Naive thymus-derived CD4-positive, alpha-beta T cell (primary cell): ENCODE data around the gene FFAR4. TPM values are rescaled to one million over a fixed set of nuclear protein-coding genes. Genes with fewer than 3 reads are reported as not detected.

Experiments
- ATAC-seq: fragments of 150-1000 bp; cut with Tn5 transposase; 2 replicates; pipeline ENCODE4 v1.10.0; 2021; ENCODE audit warnings: mild to moderate bottlenecking, moderate library complexity
- CTCF ChIA-PET: fragments of 350-600 bp; sonication (Branson Sonifier 250); formaldehyde crosslinking; loops from one replicate; lab custom pipeline; 2021; ENCODE audit warnings: antibody characterized with exemption; lab: Charles Lee
- POLR2A ChIA-PET: fragments of 350-600 bp; sonication (Branson Sonifier 250); formaldehyde crosslinking; loops from one replicate; lab custom pipeline; 2021; ENCODE audit warnings: antibody characterized with exemption, inconsistent platforms; lab: Charles Lee
- DNase-seq, 9 donors: peaks; one replicate each; pipeline versions ENCODE4 v3.0.0 to v3.0.0-alpha.2; 2020 to 2022; ENCODE audit warnings: mixed read lengths in 1 of 9
- H3K27ac ChIP-seq: one replicate; pipeline ENCODE4 v1.7.0; 2013; ENCODE audit warnings: mild to moderate bottlenecking, low read depth, low read length, moderate library complexity
- H3K27me3 ChIP-seq, 2 donors: one replicate each; pipeline ENCODE4 v1.7.0; 2013; ENCODE audit warnings: low read length in 2 of 2, mild to moderate bottlenecking in 2 of 2, moderate library complexity in 2 of 2; ENCODE audit not compliant: control insufficient read depth in 2 of 2, insufficient read depth in 2 of 2
- H3K36me3 ChIP-seq, 3 experiments: 1 replicate in 2 of 3; 2 replicates in 1 of 3; pipeline ENCODE4 v1.7.0; 2013; ENCODE audit warnings: low read length in 3 of 3, mild to moderate bottlenecking in 3 of 3, moderate library complexity in 1 of 3; ENCODE audit not compliant: insufficient read depth in 3 of 3, control insufficient read depth in 2 of 3
- H3K4me1 ChIP-seq, 2 donors: one replicate each; pipeline ENCODE4 v1.7.0; 2013; ENCODE audit warnings: low read length in 2 of 2, mild to moderate bottlenecking in 2 of 2, moderate library complexity in 1 of 2; ENCODE audit not compliant: control insufficient read depth in 2 of 2, insufficient read depth in 2 of 2
- H3K4me3 ChIP-seq: 2 replicates; pipeline ENCODE4 v1.7.0; 2013; ENCODE audit warnings: mild to moderate bottlenecking, low read length
- H3K9me3 ChIP-seq, 3 experiments: 1 replicate in 2 of 3; 2 replicates in 1 of 3; pipeline ENCODE4 v1.7.0; 2013; ENCODE audit warnings: low read length in 3 of 3; ENCODE audit not compliant: control insufficient read depth in 2 of 3
- H3K27ac Mint-ChIP-seq, 9 donors: one replicate each; pipeline ENCODE4 v1.8.0; 2020 to 2022; ENCODE audit warnings: mixed read lengths in 9 of 9, mild to moderate bottlenecking in 8 of 9, moderate library complexity in 5 of 9, inconsistent platforms in 2 of 9
- H3K27me3 Mint-ChIP-seq, 5 donors: one replicate each; pipeline ENCODE4 v1.8.0; 2021 to 2022; ENCODE audit warnings: mixed read lengths in 5 of 5, mild to moderate bottlenecking in 1 of 5
- H3K36me3 Mint-ChIP-seq, 5 donors: one replicate each; pipeline ENCODE4 v1.8.0; 2020 to 2022; ENCODE audit warnings: mixed read lengths in 5 of 5, mild to moderate bottlenecking in 3 of 5, inconsistent platforms in 1 of 5
- H3K4me1 Mint-ChIP-seq, 7 donors: one replicate each; pipeline ENCODE4 v1.8.0; 2020 to 2022; ENCODE audit warnings: mixed read lengths in 7 of 7, mild to moderate bottlenecking in 3 of 7, inconsistent platforms in 1 of 7
- H3K4me3 Mint-ChIP-seq, 10 donors: one replicate each; pipeline ENCODE4 v1.8.0; 2020 to 2022; ENCODE audit warnings: mild to moderate bottlenecking in 10 of 10, mixed read lengths in 10 of 10, moderate library complexity in 6 of 10, inconsistent platforms in 2 of 10
- H3K9me3 Mint-ChIP-seq, 11 donors: one replicate each; pipeline ENCODE4 v1.8.0; 2020 to 2022; ENCODE audit warnings: mixed read lengths in 11 of 11, mild to moderate bottlenecking in 4 of 11, inconsistent platforms in 1 of 11, moderate library complexity in 1 of 11
- intact Hi-C, 2 donors: fragments of 100-400 bp; cut with micrococcal nuclease; formaldehyde crosslinking; loops; one replicate each; pipeline ENCODE4 v1.15.1; 2023
- polyA plus RNA-seq, 2 donors: library from polyadenylated mRNA; unstranded; fragments of 300-500 nt; fragmentation: Illumina TruSeq; gene quantifications; one replicate each; pipeline ENCODE4 v1.2.3, GENCODE V29; 2021
- total RNA-seq, 6 experiments: library from RNA in 5 of 6; stranded (reverse) in 5 of 6; gene quantifications; 1 replicate in 5 of 6; 2 replicates in 1 of 6; pipeline ENCODE4 v1.2.3 and lab custom pipeline; 2021 to 2026

The FFAR4 gene
- total and polyA plus RNA-seq, 7 experiments from 2014 or later, result not detected

GRCh38 chr10:93614101-93614825 is 47.8 kb downstream of the FFAR4 start:
- Mint-ChIP-seq H3K36me3 (no peaks in the 10 kb centered on the region), H3K4me3 (no peak overlapping the region), H3K27ac (no peak overlapping the region), H3K27me3 (peaks cover 0 to 9% (median 3%) of the 10 kb centered on the region in 5 donors), H3K4me1 (peaks cover 0 to 3% (median 0%) of the 10 kb centered on the region in 7 donors), H3K9me3 (no peaks in the 10 kb centered on the region)
- CTCF ChIA-PET, result no interaction called here
- no peak for ATAC-seq
- no peaks in the 10 kb centered on the region for H3K9me3 ChIP-seq
- no peak for DNase-seq
- no peaks in the 10 kb centered on the region for H3K4me1 ChIP-seq
- H3K27me3 ChIP-seq, result no peaks in the 10 kb centered on the region
- no peak overlapping the region for H3K27ac ChIP-seq
- H3K36me3 ChIP-seq, result no peaks in the 10 kb centered on the region
- POLR2A ChIA-PET, result no interaction called here
- intact Hi-C loops, result no loop called here
- H3K4me3 ChIP-seq, result no peak overlapping the region

DNA sequence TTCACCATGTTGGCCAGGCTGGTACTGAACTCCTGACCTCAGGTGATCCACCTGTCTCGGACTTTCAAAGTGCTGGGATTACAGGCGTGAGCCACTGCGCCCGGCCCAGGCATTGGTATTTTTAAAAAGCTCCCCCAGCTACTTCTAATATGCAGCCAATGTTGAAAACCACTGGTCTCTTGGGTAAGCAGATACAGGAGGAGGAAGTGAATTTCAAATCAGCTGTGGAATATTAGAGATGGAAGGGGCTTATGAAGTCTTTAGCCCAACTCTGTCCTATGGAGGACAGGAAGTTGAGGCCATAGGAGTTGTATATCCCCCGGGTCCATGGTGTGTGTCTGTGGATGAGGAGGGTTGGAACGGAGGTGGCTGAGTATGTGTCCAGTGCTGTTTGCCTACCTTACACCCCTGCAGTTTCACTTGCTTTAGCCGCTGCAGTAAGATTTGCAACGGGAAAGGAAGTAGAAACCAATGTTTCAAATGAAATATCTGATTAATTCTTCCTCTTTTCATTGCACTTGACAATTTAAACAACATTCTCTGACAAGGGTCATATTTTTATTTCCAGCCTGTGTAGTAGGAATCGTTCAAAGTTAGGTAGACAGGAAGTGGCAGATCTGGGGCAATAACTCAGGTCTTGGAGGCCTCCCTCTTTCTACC is 49.2 kb downstream of the FFAR4 start:
- Histone ChIP-seq H3K36me3 (no peaks in the 10 kb centered on the region), H3K27me3 (no peaks in the 10 kb centered on the region), H3K4me3 (no peak overlapping the region), H3K4me1 (no peaks in the 10 kb centered on the region), H3K27ac (no peak overlapping the region), H3K9me3 (no peaks in the 10 kb centered on the region)
- ATAC-seq (peak; percentile 45), DNase-seq (no peak)
- H3K27me3 Mint-ChIP-seq, result peaks cover 0 to 10% (median 3%) of the 10 kb centered on the region in 5 donors
- no peaks in the 10 kb centered on the region for H3K36me3 Mint-ChIP-seq
- ChIA-PET CTCF (interaction anchor here (0.6 to 0.7 kb wide), 2 partner anchors 444 to 771 kb away, joined by 4 to 6 read pairs; no protein-coding TSS in a partner anchor), POLR2A (no interaction called here)
- no peaks in the 10 kb centered on the region for H3K9me3 Mint-ChIP-seq
- H3K4me3 Mint-ChIP-seq, result no peak overlapping the region
- H3K27ac Mint-ChIP-seq, result no peak overlapping the region
- intact Hi-C loops, result no loop called here
- H3K4me1 Mint-ChIP-seq, result peaks cover 0 to 3% (median 0%) of the 10 kb centered on the region in 7 donors

- Mint-ChIP-seq H3K4me1 (peaks cover 0 to 3% (median 0%) of the 10 kb centered on the region in 7 donors), H3K36me3 (no peaks in the 10 kb centered on the region), H3K27me3 (peaks cover 3 to 24% (median 9%) of the 10 kb centered on the region in 5 donors), H3K9me3 (no peaks in the 10 kb centered on the region), H3K27ac (no peak overlapping the region), H3K4me3 (no peak overlapping the region)
- Histone ChIP-seq H3K4me1 (no peaks in the 10 kb centered on the region), H3K4me3 (no peak overlapping the region), H3K27ac (no peak overlapping the region), H3K9me3 (no peaks in the 10 kb centered on the region), H3K36me3 (no peaks in the 10 kb centered on the region), H3K27me3 (peaks cover 0 to 3% of the 10 kb centered on the region in 2 donors)
- ChIA-PET POLR2A (no interaction called here), CTCF (no interaction called here)
- intact Hi-C loops, result no loop called here
- DNase-seq (no peak), ATAC-seq (no peak)
Measured at GRCh38 chr10:93620925-93621324, 54.5 kb downstream of the FFAR4 start.

DNA sequence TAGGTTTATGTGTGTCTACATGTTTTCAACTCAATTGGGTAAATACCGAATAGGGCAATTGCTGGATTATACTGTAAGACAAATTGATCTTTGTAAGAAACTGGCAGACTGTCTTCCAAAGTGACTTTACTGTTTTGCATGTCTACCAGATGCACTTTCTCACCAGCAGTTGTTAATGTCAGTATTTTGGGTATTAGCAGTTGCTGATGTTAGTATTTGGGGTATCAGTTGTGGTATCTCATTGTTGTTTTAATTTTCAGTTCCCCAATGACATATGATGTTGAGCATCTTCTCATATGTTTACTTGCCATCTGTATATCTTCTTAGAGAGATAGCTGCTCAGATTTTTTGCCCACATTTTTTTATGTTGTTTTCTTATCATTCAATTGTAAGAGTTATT is 56.5 kb downstream of the FFAR4 start:
- Histone ChIP-seq H3K4me3 (no peak overlapping the region), H3K36me3 (no peaks in the 10 kb centered on the region), H3K4me1 (no peaks in the 10 kb centered on the region), H3K9me3 (no peaks in the 10 kb centered on the region), H3K27ac (no peak overlapping the region), H3K27me3 (peaks cover 0 to 3% of the 10 kb centered on the region in 2 donors)
- Mint-ChIP-seq H3K36me3 (no peaks in the 10 kb centered on the region), H3K4me3 (no peak overlapping the region), H3K27me3 (peaks cover 3 to 24% (median 9%) of the 10 kb centered on the region in 5 donors), H3K27ac (no peak overlapping the region), H3K4me1 (no peaks in the 10 kb centered on the region), H3K9me3 (no peaks in the 10 kb centered on the region)
- ChIA-PET POLR2A (no interaction called here), CTCF (no interaction called here)
- DNase-seq, result no peak
- intact Hi-C loops, result no loop called here
- no peak for ATAC-seq

- Histone ChIP-seq H3K9me3 (no peaks in the 10 kb centered on the region), H3K27ac (no peak overlapping the region), H3K4me3 (no peak overlapping the region), H3K4me1 (no peaks in the 10 kb centered on the region), H3K36me3 (no peaks in the 10 kb centered on the region), H3K27me3 (peaks cover 0 to 3% of the 10 kb centered on the region in 2 donors)
- ATAC-seq (no peak), DNase-seq (no peak)
- Mint-ChIP-seq H3K27me3 (peaks cover 7 to 32% (median 21%) of the 10 kb centered on the region in 5 donors), H3K9me3 (no peaks in the 10 kb centered on the region), H3K36me3 (no peaks in the 10 kb centered on the region), H3K4me3 (no peak overlapping the region), H3K4me1 (no peaks in the 10 kb centered on the region), H3K27ac (no peak overlapping the region)
- intact Hi-C loops, result no loop called here
- ChIA-PET POLR2A (no interaction called here), CTCF (no interaction called here)
Measured at GRCh38 chr10:93628858-93629257, 62.4 kb downstream of the FFAR4 start.

DNA sequence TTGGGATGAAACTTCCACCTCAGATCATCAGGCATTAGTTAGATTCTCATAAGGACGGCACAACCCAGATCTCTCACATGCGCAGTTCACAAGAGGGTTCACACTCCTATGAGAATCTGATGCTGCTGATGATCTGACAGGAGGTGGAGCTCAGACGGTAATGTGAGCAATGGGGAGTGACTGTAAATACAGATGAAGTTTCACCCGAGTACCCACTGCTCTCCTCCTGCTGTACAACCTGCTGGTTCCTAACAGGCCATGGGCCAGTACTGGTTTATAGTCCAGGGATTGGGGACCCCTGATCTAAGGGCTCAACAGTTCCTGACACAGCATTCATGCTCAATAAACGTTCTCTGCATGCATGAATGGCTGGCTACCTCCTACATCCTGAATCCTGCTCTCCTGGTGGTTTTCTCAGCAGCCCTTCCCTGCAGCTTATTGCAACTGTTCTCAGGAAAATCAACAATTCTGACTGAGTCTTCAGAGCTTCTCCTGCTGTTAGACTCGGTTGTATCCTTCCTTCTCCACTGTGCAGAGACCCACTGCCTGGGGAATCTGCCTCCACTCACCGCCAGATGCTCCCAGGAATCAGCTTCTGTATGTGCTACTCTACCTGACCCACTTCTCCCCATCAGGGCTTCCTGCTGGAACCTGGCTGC is 63.3 kb downstream of the FFAR4 start:
- H3K27me3 Mint-ChIP-seq, result peaks cover 2 to 35% (median 21%) of the 10 kb centered on the region in 5 donors
- no peak overlapping the region for H3K4me3 ChIP-seq
- H3K4me1 Mint-ChIP-seq, result no peaks in the 10 kb centered on the region
- peaks cover 0 to 3% of the 10 kb centered on the region in 2 donors for H3K27me3 ChIP-seq
- H3K36me3 ChIP-seq, result no peaks in the 10 kb centered on the region
- intact Hi-C loops, result no loop called here
- H3K36me3 Mint-ChIP-seq, result no peaks in the 10 kb centered on the region
- DNase-seq (no peak), ATAC-seq (no peak)
- no peaks in the 10 kb centered on the region for H3K4me1 ChIP-seq
- no peak overlapping the region for H3K27ac Mint-ChIP-seq
- ChIA-PET CTCF (no interaction called here), POLR2A (no interaction called here)
- no peak overlapping the region for H3K27ac ChIP-seq
- H3K9me3 Mint-ChIP-seq, result no peaks in the 10 kb centered on the region
- H3K9me3 ChIP-seq, result no peaks in the 10 kb centered on the region
- no peak overlapping the region for H3K4me3 Mint-ChIP-seq
